HFF-Myc (cell line): ENCODE measurements around the gene CYP19A1.

ENCODE experiments used
- DNase-seq: peaks from one replicate; pipeline ENCODE4 v3.0.0-alpha.2; 2011; ENCODE audit warnings: low read depth; ENCODE audit errors: extremely low read depth
- H3K4me3 ChIP-seq: replicated peaks from 2 replicates; pipeline ENCODE4 v1.5.1; 2011; ENCODE audit warnings: low read depth, mild to moderate bottlenecking, control low read depth, low read length
- CTCF ChIP-seq: IDR thresholded peaks from 2 replicates; pipeline ENCODE4 v1.5.1; 2012; ENCODE audit warnings: mild to moderate bottlenecking, low read depth, low read length, control low read depth; ENCODE audit errors: missing control alignments

CYP19A1 gene

GRCh38 chr15:51267703-51268083 lies 70.7 kb downstream of the CYP19A1 start:
- peak overlapping the region; percentile 32 for H3K4me3 ChIP-seq
- no peak for TF ChIP-seq CTCF
- DNase-seq = no peak

- H3K4me3 ChIP-seq = peak overlapping the region; percentile 32
- no peak for TF ChIP-seq CTCF
These were observed 71.2 kb downstream of the CYP19A1 start for GRCh38 chr15:51267051-51267702.

GRCh38 chr15:51266656-51267050 lies 71.7 kb downstream of the CYP19A1 start:
- DNase-seq = no peak
- H3K4me3 ChIP-seq = peak overlapping the region; percentile 32; the same call in 1 of the 2 replicates
- no peak for TF ChIP-seq CTCF

More at GRCh38 chr15:51267051-51267702, 71.2 kb downstream of the CYP19A1 start:
- no peak for DNase-seq

GRCh38 chr15:51265037-51265555 lies 73.3 kb downstream of the CYP19A1 start:
- no peak overlapping the region for H3K4me3 ChIP-seq
- TF ChIP-seq CTCF = no peak
- no peak for DNase-seq

GRCh38 chr15:51263726-51264125 lies 74.7 kb downstream of the CYP19A1 start:
- TF ChIP-seq CTCF = no peak
- no peak for DNase-seq
- no peak overlapping the region for H3K4me3 ChIP-seq

GRCh38 chr15:51263116-51263515 lies 75.3 kb downstream of the CYP19A1 start:
- no peak overlapping the region for H3K4me3 ChIP-seq
- no peak for DNase-seq
- no peak for TF ChIP-seq CTCF
